SK-MEL-5 (cell line): ENCODE results near the gene ADAMTSL1. TPM values are rescaled to one million over a fixed set of nuclear protein-coding genes. Genes with fewer than 3 reads are reported as not detected.

ENCODE experiments used
- DNase-seq: peaks from one replicate; pipeline ENCODE4 v3.0.0-alpha.2; 2016; ENCODE audit warnings: low read depth, low spot score
- in situ Hi-C: cut with HindIII; loops from 2 replicates; pipeline ENCODE4 v1.10.0; 2016; ENCODE audit warnings: low sequenced_read_pairs, high pct_unique_total_duplicates, low pct_unique_long_range_greater_than_20kb
- total RNA-seq: library from RNA; depleted of rRNA; stranded (reverse); fragments of >200 nt; shearing (Covaris generic); gene quantifications from 2 replicates; pipeline ENCODE4 v1.2.3, GENCODE V29; 2014

ADAMTSL1 gene
- total RNA-seq, 1 experiment from 2014 or later, result not detected

GRCh38 chr9:18614116-18614515, 140.2 kb downstream of the ADAMTSL1 start:
- in situ Hi-C loops, result no loop called here

GRCh38 chr9:18614651-18615050, 140.7 kb downstream of the ADAMTSL1 start:
- DNase-seq, result peak; percentile 77
- in situ Hi-C loops, result no loop called here

More at GRCh38 chr9:18614116-18614515, 140.2 kb downstream of the ADAMTSL1 start:
- no peak for DNase-seq

- in situ Hi-C loops, result no loop called here
- no peak for DNase-seq
Observed at GRCh38 chr9:18616976-18617375, 143.0 kb downstream of the ADAMTSL1 start.

- in situ Hi-C loops, result no loop called here
- DNase-seq, result no peak
Observed at GRCh38 chr9:18617759-18618158, 143.8 kb downstream of the ADAMTSL1 start.

- DNase-seq, result no peak
- in situ Hi-C loops, result no loop called here
Observed at GRCh38 chr9:18618862-18619261, 144.9 kb downstream of the ADAMTSL1 start.

- no peak for DNase-seq
- in situ Hi-C loops, result no loop called here
Observed at GRCh38 chr9:18622186-18622836, 148.4 kb downstream of the ADAMTSL1 start.

- in situ Hi-C loops, result no loop called here
Observed at GRCh38 chr9:18623221-18624079, 149.5 kb downstream of the ADAMTSL1 start.

GRCh38 chr9:18626046-18626698, 152.2 kb downstream of the ADAMTSL1 start:
- DNase-seq, result no peak
- in situ Hi-C loops, result no loop called here

More at GRCh38 chr9:18623221-18624079, 149.5 kb downstream of the ADAMTSL1 start:
- DNase-seq, result no peak

- in situ Hi-C loops, result no loop called here
Observed at GRCh38 chr9:18629136-18629535, 155.2 kb downstream of the ADAMTSL1 start.

GRCh38 chr9:18632632-18633403, 158.9 kb downstream of the ADAMTSL1 start:
- peak; percentile 24 for DNase-seq
- in situ Hi-C loops, result no loop called here

More at GRCh38 chr9:18629136-18629535, 155.2 kb downstream of the ADAMTSL1 start:
- no peak for DNase-seq

- DNase-seq, result no peak
- in situ Hi-C loops, result no loop called here
Observed at GRCh38 chr9:18636781-18637180, 162.8 kb downstream of the ADAMTSL1 start.

GRCh38 chr9:18638371-18639249, 164.7 kb downstream of the ADAMTSL1 start:
- in situ Hi-C loops, result no loop called here
- DNase-seq, result no peak

GRCh38 chr9:18639911-18640310, 166.0 kb downstream of the ADAMTSL1 start:
- in situ Hi-C loops, result no loop called here
- DNase-seq, result no peak

GRCh38 chr9:18658804-18659705, 185.1 kb downstream of the ADAMTSL1 start:
- in situ Hi-C loops, result no loop called here
- no peak for DNase-seq

- in situ Hi-C loops, result no loop called here
- no peak for DNase-seq
Observed at GRCh38 chr9:18660001-18660400, 186.0 kb downstream of the ADAMTSL1 start.

- no peak for DNase-seq
- in situ Hi-C loops, result no loop called here
Observed at GRCh38 chr9:18662320-18662719, 188.4 kb downstream of the ADAMTSL1 start.
